ENCODE data around the gene SIAH3.

Gene SIAH3

GRCh38 chr13:45828256-45828968, 23.1 kb downstream of the SIAH3 start:
- H3K27ac ChIP-seq (ENCODE audit: low read depth, low read length), result no peak overlapping the region
- no peaks in the 10 kb centered on the region for H3K9me3 ChIP-seq (ENCODE audit: insufficient read depth, low read length)
- no peaks in the 10 kb centered on the region for H3K27me3 ChIP-seq (ENCODE audit: low read length)
- H3K79me2 ChIP-seq (ENCODE audit: insufficient read depth, low read length), result no peaks in the 10 kb centered on the region
- no peak overlapping the region for H2AFZ ChIP-seq (ENCODE audit: low read depth, low read length, severe bottlenecking)
- TF ChIP-seq EZH2phosphoT487 (conservative IDR thresholded peaks at IDR 0.05; ENCODE audit: low read length), result no peak
- TF ChIP-seq, protein P1, sequence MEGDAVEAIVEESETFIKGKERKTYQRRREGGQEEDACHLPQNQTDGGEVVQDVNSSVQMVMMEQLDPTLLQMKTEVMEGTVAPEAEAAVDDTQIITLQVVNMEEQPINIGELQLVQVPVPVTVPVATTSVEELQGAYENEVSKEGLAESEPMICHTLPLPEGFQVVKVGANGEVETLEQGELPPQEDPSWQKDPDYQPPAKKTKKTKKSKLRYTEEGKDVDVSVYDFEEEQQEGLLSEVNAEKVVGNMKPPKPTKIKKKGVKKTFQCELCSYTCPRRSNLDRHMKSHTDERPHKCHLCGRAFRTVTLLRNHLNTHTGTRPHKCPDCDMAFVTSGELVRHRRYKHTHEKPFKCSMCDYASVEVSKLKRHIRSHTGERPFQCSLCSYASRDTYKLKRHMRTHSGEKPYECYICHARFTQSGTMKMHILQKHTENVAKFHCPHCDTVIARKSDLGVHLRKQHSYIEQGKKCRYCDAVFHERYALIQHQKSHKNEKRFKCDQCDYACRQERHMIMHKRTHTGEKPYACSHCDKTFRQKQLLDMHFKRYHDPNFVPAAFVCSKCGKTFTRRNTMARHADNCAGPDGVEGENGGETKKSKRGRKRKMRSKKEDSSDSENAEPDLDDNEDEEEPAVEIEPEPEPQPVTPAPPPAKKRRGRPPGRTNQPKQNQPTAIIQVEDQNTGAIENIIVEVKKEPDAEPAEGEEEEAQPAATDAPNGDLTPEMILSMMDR (IDR thresholded peaks at IDR 0.05; ENCODE audit: insufficient read depth, low read length, poor library complexity, severe bottlenecking), result no peak
- H4K20me1 ChIP-seq (ENCODE audit: low read depth, low read length), result no peaks in the 10 kb centered on the region
- no peaks in the 10 kb centered on the region for H3K9me2 ChIP-seq (replicated peaks; ENCODE audit: insufficient read depth, low read length)
- no peak overlapping the region for H3K9ac ChIP-seq (ENCODE audit: low read length)
- no peaks in the 10 kb centered on the region for H3F3A ChIP-seq (ENCODE audit: insufficient read depth)
- no peak overlapping the region for H3K4me2 ChIP-seq (ENCODE audit: low read depth, low read length, poor library complexity, severe bottlenecking)
- H3K4me3 ChIP-seq (ENCODE audit: insufficient read depth, low read length, poor library complexity, severe bottlenecking), result no peak overlapping the region
- no peaks in the 10 kb centered on the region for H3K36me3 ChIP-seq (ENCODE audit: low read length)

GRCh38 chr13:45827318-45827717, 24.2 kb downstream of the SIAH3 start:
- H4K20me1 ChIP-seq (ENCODE audit: low read depth, low read length), result no peaks in the 10 kb centered on the region
- no peaks in the 10 kb centered on the region for H3K9me3 ChIP-seq (ENCODE audit: insufficient read depth, low read length)
- H3K4me2 ChIP-seq (ENCODE audit: low read depth, low read length, poor library complexity, severe bottlenecking), result no peak overlapping the region
- H3K27ac ChIP-seq (ENCODE audit: low read depth, low read length), result no peak overlapping the region
- H3K9me2 ChIP-seq (replicated peaks; ENCODE audit: insufficient read depth, low read length), result no peaks in the 10 kb centered on the region
- no peaks in the 10 kb centered on the region for H3F3A ChIP-seq (ENCODE audit: insufficient read depth)
- no peaks in the 10 kb centered on the region for H3K79me2 ChIP-seq (ENCODE audit: insufficient read depth, low read length)
- H3K36me3 ChIP-seq (ENCODE audit: low read length), result no peaks in the 10 kb centered on the region
- no peak overlapping the region for H2AFZ ChIP-seq (ENCODE audit: low read depth, low read length, severe bottlenecking)
- no peak overlapping the region for H3K4me3 ChIP-seq (ENCODE audit: insufficient read depth, low read length, poor library complexity, severe bottlenecking)
- no peak for TF ChIP-seq EZH2phosphoT487 (conservative IDR thresholded peaks at IDR 0.05; ENCODE audit: low read length)
- TF ChIP-seq, protein P1 (IDR thresholded peaks at IDR 0.05; ENCODE audit: insufficient read depth, low read length, poor library complexity, severe bottlenecking), result no peak
- H3K27me3 ChIP-seq (ENCODE audit: low read length), result no peaks in the 10 kb centered on the region
- no peak overlapping the region for H3K9ac ChIP-seq (ENCODE audit: low read length)

- H3K9ac ChIP-seq (ENCODE audit: low read length), result no peak overlapping the region
- H3K27ac ChIP-seq (ENCODE audit: low read depth, low read length), result no peak overlapping the region
- H3F3A ChIP-seq (ENCODE audit: insufficient read depth), result no peaks in the 10 kb centered on the region
Observed at GRCh38 chr13:45826731-45827130, 24.8 kb downstream of the SIAH3 start.

More at GRCh38 chr13:45826731-45827130, 24.8 kb downstream of the SIAH3 start:
- no peak for TF ChIP-seq EZH2phosphoT487 (conservative IDR thresholded peaks at IDR 0.05; ENCODE audit: low read length)
- TF ChIP-seq, protein P1 (IDR thresholded peaks at IDR 0.05; ENCODE audit: insufficient read depth, low read length, poor library complexity, severe bottlenecking), result no peak
- H3K27me3 ChIP-seq (ENCODE audit: low read length), result no peaks in the 10 kb centered on the region
- H4K20me1 ChIP-seq (ENCODE audit: low read depth, low read length), result no peaks in the 10 kb centered on the region
- H2AFZ ChIP-seq (ENCODE audit: low read depth, low read length, severe bottlenecking), result no peak overlapping the region
- no peak overlapping the region for H3K4me2 ChIP-seq (ENCODE audit: low read depth, low read length, poor library complexity, severe bottlenecking)
- H3K9me3 ChIP-seq (ENCODE audit: insufficient read depth, low read length), result no peaks in the 10 kb centered on the region
- no peaks in the 10 kb centered on the region for H3K36me3 ChIP-seq (ENCODE audit: low read length)
- no peak overlapping the region for H3K4me3 ChIP-seq (ENCODE audit: insufficient read depth, low read length, poor library complexity, severe bottlenecking)
- no peaks in the 10 kb centered on the region for H3K79me2 ChIP-seq (ENCODE audit: insufficient read depth, low read length)
- H3K9me2 ChIP-seq (replicated peaks; ENCODE audit: insufficient read depth, low read length), result no peaks in the 10 kb centered on the region

All from SU-DHL-6 (cell line).